Measurements from ENCODE around the gene RRAGC.
A peak's percentile ranks its signal among the peaks of the same experiment; 100 is the strongest.

Gene RRAGC

GRCh38 chr1:38870996-38871395 lies 11.4 kb upstream of the RRAGC start:
- DNase-seq = no peak
- H2BK5ac ChIP-seq (ENCODE audit: low read length) = no peak overlapping the region
- peaks cover 6% of the 10 kb centered on the region for H3K79me1 ChIP-seq (ENCODE audit: low read length)
- no peak overlapping the region for H4K5ac ChIP-seq (ENCODE audit: low read length)
- no peak overlapping the region for H3K18ac ChIP-seq (ENCODE audit: low read length)
- H3K4me1 ChIP-seq (ENCODE audit: control insufficient read depth, low read depth, low read length) = peaks cover 2% of the 10 kb centered on the region
- H2BK120ac ChIP-seq (ENCODE audit: low read depth, low read length) = no peak overlapping the region
- no peak overlapping the region for H3K23ac ChIP-seq (ENCODE audit: low read length)
- no peaks in the 10 kb centered on the region for H3K27me3 ChIP-seq (ENCODE audit: insufficient read depth, low read length, poor library complexity)
- no peak overlapping the region for H3K4me3 ChIP-seq (ENCODE audit: low read length)
- WGBS (ENCODE audit: extremely low coverage, insufficient coverage, low lambda C conversion rate) = no CpG with 5 or more reads among the region's 8 CpGs
- no peak overlapping the region for H2BK15ac ChIP-seq (replicated peaks; ENCODE audit: low read depth)
- no peak overlapping the region for H3K4me2 ChIP-seq (ENCODE audit: low read length)
- no peak overlapping the region for H3K56ac ChIP-seq (ENCODE audit: low read length)
- no peaks in the 10 kb centered on the region for H3K36me3 ChIP-seq (ENCODE audit: control insufficient read depth, insufficient read depth, low read length)
- H3K79me2 ChIP-seq (ENCODE audit: control insufficient read depth, insufficient read depth, low read length) = no peaks in the 10 kb centered on the region
- no peak overlapping the region for H3K9ac ChIP-seq (ENCODE audit: low read length)
- no peak overlapping the region for H4K8ac ChIP-seq (ENCODE audit: low read depth, low read length)
- H2AK5ac ChIP-seq (ENCODE audit: low read length) = no peak overlapping the region
- H3K27ac ChIP-seq (ENCODE audit: low read depth, low read length) = no peak overlapping the region
- no peak overlapping the region for H3K4ac ChIP-seq (ENCODE audit: low read depth, low read length)

DNA sequence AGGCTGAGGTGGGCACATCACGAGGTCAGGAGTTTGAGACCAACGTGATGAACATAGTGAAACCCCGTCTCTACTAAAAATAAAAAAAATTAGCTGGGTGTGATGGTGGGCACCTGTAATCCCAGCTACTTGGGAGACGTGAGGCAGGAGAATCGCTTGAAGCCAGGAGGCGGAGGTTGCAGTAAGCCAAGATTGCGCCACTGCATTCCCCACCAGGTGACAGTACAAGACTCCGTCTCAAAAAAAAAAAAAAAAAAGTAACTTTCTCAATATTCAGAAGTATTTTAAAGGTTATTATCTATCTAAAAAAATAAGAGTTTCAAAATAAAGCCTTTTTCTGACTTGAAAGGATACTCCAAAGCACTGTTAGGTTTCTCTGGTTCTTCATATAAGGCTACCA lies 7.6 kb upstream of the RRAGC start:
- Histone ChIP-seq H2BK120ac (ENCODE audit: low read depth, low read length) (no peak overlapping the region), H3K4me2 (ENCODE audit: low read length) (no peak overlapping the region), H3K56ac (ENCODE audit: low read length) (no peak overlapping the region), H2BK15ac (replicated peaks; ENCODE audit: low read depth) (no peak overlapping the region), H3K79me1 (ENCODE audit: low read length) (peaks cover 4% of the 10 kb centered on the region), H3K23ac (ENCODE audit: low read length) (no peak overlapping the region), H3K36me3 (ENCODE audit: control insufficient read depth, insufficient read depth, low read length) (no peaks in the 10 kb centered on the region), H4K8ac (ENCODE audit: low read depth, low read length) (no peak overlapping the region), H3K79me2 (ENCODE audit: control insufficient read depth, insufficient read depth, low read length) (no peaks in the 10 kb centered on the region), H3K27ac (ENCODE audit: low read depth, low read length) (no peak overlapping the region), H3K4me3 (ENCODE audit: low read length) (no peak overlapping the region), H2BK5ac (ENCODE audit: low read length) (no peak overlapping the region), H2AK5ac (ENCODE audit: low read length) (no peak overlapping the region), H3K9ac (ENCODE audit: low read length) (no peak overlapping the region), H3K27me3 (ENCODE audit: insufficient read depth, low read length, poor library complexity) (no peaks in the 10 kb centered on the region), H3K18ac (ENCODE audit: low read length) (no peak overlapping the region), H3K4ac (ENCODE audit: low read depth, low read length) (no peak overlapping the region), H4K5ac (ENCODE audit: low read length) (no peak overlapping the region), H3K4me1 (ENCODE audit: control insufficient read depth, low read depth, low read length) (no peaks in the 10 kb centered on the region)
- WGBS (ENCODE audit: extremely low coverage, insufficient coverage, low lambda C conversion rate) = no CpG with 5 or more reads among the region's 8 CpGs
- DNase-seq = no peak

DNA sequence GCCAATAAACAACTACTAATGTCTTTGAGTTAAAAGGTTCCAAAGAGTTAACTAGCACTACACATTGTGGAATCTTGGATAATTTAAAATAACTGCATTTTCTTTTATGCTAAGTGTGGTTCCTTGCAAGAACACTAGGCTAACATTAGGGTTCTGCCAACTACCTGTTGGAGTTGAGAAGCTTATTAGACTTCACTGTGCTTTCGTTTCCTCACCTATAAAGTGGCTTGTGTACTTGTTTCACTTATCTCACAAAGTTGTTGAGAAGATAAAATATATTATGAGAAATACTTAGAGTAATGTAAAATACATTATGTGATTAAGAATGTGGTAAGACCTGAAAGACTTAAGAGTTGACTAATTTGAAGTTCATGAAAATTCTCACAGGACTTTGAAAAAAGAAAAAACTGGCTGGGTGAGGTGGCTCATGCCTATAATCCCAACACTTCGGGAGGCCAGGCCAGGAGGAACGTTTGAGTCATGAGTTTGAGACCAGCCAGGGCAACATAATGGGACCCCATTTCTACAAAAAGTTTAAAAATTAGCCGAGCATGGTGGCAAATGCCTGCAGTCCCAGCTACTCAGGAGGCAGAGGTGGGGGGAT lies 5.6 kb upstream of the RRAGC start:
- Histone ChIP-seq H2AK5ac (ENCODE audit: low read length) (no peak overlapping the region), H2BK120ac (ENCODE audit: low read depth, low read length) (no peak overlapping the region), H3K4me2 (ENCODE audit: low read length) (no peak overlapping the region), H3K18ac (ENCODE audit: low read length) (no peak overlapping the region), H3K36me3 (ENCODE audit: control insufficient read depth, insufficient read depth, low read length) (no peaks in the 10 kb centered on the region), H3K9ac (ENCODE audit: low read length) (no peak overlapping the region), H3K56ac (ENCODE audit: low read length) (no peak overlapping the region), H3K27ac (ENCODE audit: low read depth, low read length) (no peak overlapping the region), H4K5ac (ENCODE audit: low read length) (no peak overlapping the region), H2BK15ac (replicated peaks; ENCODE audit: low read depth) (no peak overlapping the region), H3K79me2 (ENCODE audit: control insufficient read depth, insufficient read depth, low read length) (no peaks in the 10 kb centered on the region), H3K4me1 (ENCODE audit: control insufficient read depth, low read depth, low read length) (no peaks in the 10 kb centered on the region), H3K4me3 (ENCODE audit: low read length) (no peak overlapping the region), H3K27me3 (ENCODE audit: insufficient read depth, low read length, poor library complexity) (no peaks in the 10 kb centered on the region), H3K79me1 (ENCODE audit: low read length) (peaks cover 3% of the 10 kb centered on the region), H3K23ac (ENCODE audit: low read length) (no peak overlapping the region), H3K4ac (ENCODE audit: low read depth, low read length) (no peak overlapping the region), H4K8ac (ENCODE audit: low read depth, low read length) (no peak overlapping the region), H2BK5ac (ENCODE audit: low read length) (no peak overlapping the region)
- no peak for DNase-seq
- no CpG with 5 or more reads among the region's 4 CpGs for WGBS (ENCODE audit: extremely low coverage, insufficient coverage, low lambda C conversion rate)

- Histone ChIP-seq H3K18ac (ENCODE audit: low read length) (no peak overlapping the region), H3K79me2 (ENCODE audit: control insufficient read depth, insufficient read depth, low read length) (peaks cover 2% of the 10 kb centered on the region), H3K36me3 (ENCODE audit: control insufficient read depth, insufficient read depth, low read length) (peaks cover 2% of the 10 kb centered on the region), H3K4me1 (ENCODE audit: control insufficient read depth, low read depth, low read length) (no peaks in the 10 kb centered on the region), H2BK5ac (ENCODE audit: low read length) (no peak overlapping the region), H3K56ac (ENCODE audit: low read length) (peak overlapping the region; percentile 95), H3K23ac (ENCODE audit: low read length) (no peak overlapping the region), H3K27ac (ENCODE audit: low read depth, low read length) (no peak overlapping the region), H3K9ac (ENCODE audit: low read length) (peak overlapping the region; percentile 94), H3K27me3 (ENCODE audit: insufficient read depth, low read length, poor library complexity) (no peaks in the 10 kb centered on the region), H4K8ac (ENCODE audit: low read depth, low read length) (no peak overlapping the region), H2AK5ac (ENCODE audit: low read length) (no peak overlapping the region), H2BK120ac (ENCODE audit: low read depth, low read length) (no peak overlapping the region), H3K4ac (ENCODE audit: low read depth, low read length) (no peak overlapping the region), H2BK15ac (replicated peaks; ENCODE audit: low read depth) (no peak overlapping the region), H3K4me3 (ENCODE audit: low read length) (peak overlapping the region; percentile 94), H4K5ac (ENCODE audit: low read length) (no peak overlapping the region), H3K79me1 (ENCODE audit: low read length) (peaks cover 6% of the 10 kb centered on the region), H3K4me2 (ENCODE audit: low read length) (peak overlapping the region; percentile 100)
- no peak for DNase-seq
- no CpG with 5 or more reads among the region's 6 CpGs for WGBS (ENCODE audit: extremely low coverage, insufficient coverage, low lambda C conversion rate)
These were observed 853 bp upstream of the RRAGC start for GRCh38 chr1:38860454-38860795.

- Histone ChIP-seq H3K27me3 (ENCODE audit: insufficient read depth, low read length, poor library complexity) (no peaks in the 10 kb centered on the region), H2BK120ac (ENCODE audit: low read depth, low read length) (no peak overlapping the region), H3K9ac (ENCODE audit: low read length) (peak overlapping the region; percentile 52), H3K18ac (ENCODE audit: low read length) (peak overlapping the region; percentile 18), H4K5ac (ENCODE audit: low read length) (no peak overlapping the region), H2AK5ac (ENCODE audit: low read length) (no peak overlapping the region), H3K27ac (ENCODE audit: low read depth, low read length) (peak overlapping the region; percentile 29), H3K4me3 (ENCODE audit: low read length) (peak overlapping the region; percentile 76), H3K4me2 (ENCODE audit: low read length) (peak overlapping the region; percentile 69), H3K4ac (ENCODE audit: low read depth, low read length) (no peak overlapping the region), H3K79me2 (ENCODE audit: control insufficient read depth, insufficient read depth, low read length) (peaks cover 2% of the 10 kb centered on the region), H4K8ac (ENCODE audit: low read depth, low read length) (no peak overlapping the region), H2BK5ac (ENCODE audit: low read length) (no peak overlapping the region), H3K4me1 (ENCODE audit: control insufficient read depth, low read depth, low read length) (no peaks in the 10 kb centered on the region), H3K79me1 (ENCODE audit: low read length) (peaks cover 6% of the 10 kb centered on the region), H3K23ac (ENCODE audit: low read length) (no peak overlapping the region), H3K36me3 (ENCODE audit: control insufficient read depth, insufficient read depth, low read length) (peaks cover 2% of the 10 kb centered on the region), H3K56ac (ENCODE audit: low read length) (peak overlapping the region; percentile 91), H2BK15ac (replicated peaks; ENCODE audit: low read depth) (no peak overlapping the region)
- no CpG with 5 or more reads among the region's 51 CpGs for WGBS (ENCODE audit: extremely low coverage, insufficient coverage, low lambda C conversion rate)
- peak; percentile 51 for DNase-seq
These were observed 575 bp downstream of the RRAGC start for GRCh38 chr1:38858833-38859560.

GRCh38 chr1:38852780-38853179 lies 6.8 kb downstream of the RRAGC start:
- Histone ChIP-seq H3K79me2 (ENCODE audit: control insufficient read depth, insufficient read depth, low read length) (no peaks in the 10 kb centered on the region), H2BK5ac (ENCODE audit: low read length) (no peak overlapping the region), H3K23ac (ENCODE audit: low read length) (no peak overlapping the region), H3K27ac (ENCODE audit: low read depth, low read length) (no peak overlapping the region), H4K8ac (ENCODE audit: low read depth, low read length) (no peak overlapping the region), H2AK5ac (ENCODE audit: low read length) (no peak overlapping the region), H4K5ac (ENCODE audit: low read length) (no peak overlapping the region), H3K9ac (ENCODE audit: low read length) (no peak overlapping the region), H3K4ac (ENCODE audit: low read depth, low read length) (no peak overlapping the region), H3K79me1 (ENCODE audit: low read length) (peaks cover 3% of the 10 kb centered on the region), H3K4me1 (ENCODE audit: control insufficient read depth, low read depth, low read length) (no peaks in the 10 kb centered on the region), H3K56ac (ENCODE audit: low read length) (no peak overlapping the region), H3K18ac (ENCODE audit: low read length) (no peak overlapping the region), H2BK15ac (replicated peaks; ENCODE audit: low read depth) (no peak overlapping the region), H3K27me3 (ENCODE audit: insufficient read depth, low read length, poor library complexity) (no peaks in the 10 kb centered on the region), H3K36me3 (ENCODE audit: control insufficient read depth, insufficient read depth, low read length) (peaks cover 4% of the 10 kb centered on the region), H3K4me2 (ENCODE audit: low read length) (no peak overlapping the region), H3K4me3 (ENCODE audit: low read length) (no peak overlapping the region), H2BK120ac (ENCODE audit: low read depth, low read length) (no peak overlapping the region)
- no CpG with 5 or more reads among the region's 4 CpGs for WGBS (ENCODE audit: extremely low coverage, insufficient coverage, low lambda C conversion rate)
- no peak for DNase-seq

Data from mesendoderm (in vitro differentiated cells).